EH (cell line): ENCODE data around the gene RITA1.

Source experiments
- DNase-seq: peaks from one replicate; pipeline ENCODE4 v3.0.0-alpha.2; 2015; ENCODE audit warnings: low read depth

RITA1 gene

DNA sequence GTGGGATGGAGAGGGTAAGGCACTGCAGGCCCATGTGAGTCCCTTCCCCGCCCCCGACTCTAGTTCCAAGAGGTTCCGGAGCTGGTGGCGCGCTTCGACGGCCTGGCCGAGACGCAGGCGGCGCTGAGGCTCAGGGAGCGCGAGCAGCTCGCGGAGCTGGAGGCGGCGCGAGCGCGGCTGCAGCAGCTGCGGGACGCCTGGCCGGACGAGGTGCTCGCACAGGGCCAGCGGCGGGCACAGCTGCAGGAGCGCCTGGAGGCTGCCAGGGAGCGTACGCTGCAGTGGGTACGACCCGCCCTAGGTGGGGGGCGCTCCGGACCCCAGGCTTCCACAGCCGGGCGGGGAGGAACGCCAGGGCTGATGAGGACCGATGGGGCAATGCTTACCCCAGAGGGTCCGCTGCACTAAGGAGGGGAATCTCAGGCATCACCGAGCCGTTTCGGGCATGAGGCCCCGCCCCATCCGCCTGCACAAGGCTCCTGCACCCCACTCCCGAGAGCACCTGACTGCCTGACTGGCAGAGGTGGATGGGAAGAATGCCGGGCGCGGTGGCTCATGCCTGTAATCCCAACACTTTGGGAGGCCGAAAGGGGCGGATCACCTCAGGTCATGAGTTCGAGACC lies 31.1 kb upstream of the RITA1 start:
- peak; percentile 17 for DNase-seq

DNA sequence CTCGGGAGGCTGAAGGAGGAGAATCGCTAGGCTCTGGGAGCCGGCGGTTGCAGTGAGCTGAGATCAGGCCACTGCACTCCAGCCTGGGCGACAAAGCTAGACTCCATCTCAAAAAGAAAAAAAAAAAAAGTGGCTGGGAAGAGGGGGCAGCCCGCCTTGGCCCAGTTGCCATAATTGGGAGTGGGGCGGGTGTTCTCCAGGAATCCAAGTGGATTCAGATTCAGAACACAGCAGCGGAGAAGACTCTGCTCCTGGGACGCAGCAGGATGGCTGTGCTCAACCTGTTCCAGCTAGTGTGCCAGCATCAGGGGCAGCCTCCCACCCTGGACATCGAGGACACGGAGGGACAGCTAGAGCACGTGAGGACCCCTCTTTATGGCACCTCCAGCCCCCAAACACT lies 30.5 kb upstream of the RITA1 start:
- no peak for DNase-seq

DNA sequence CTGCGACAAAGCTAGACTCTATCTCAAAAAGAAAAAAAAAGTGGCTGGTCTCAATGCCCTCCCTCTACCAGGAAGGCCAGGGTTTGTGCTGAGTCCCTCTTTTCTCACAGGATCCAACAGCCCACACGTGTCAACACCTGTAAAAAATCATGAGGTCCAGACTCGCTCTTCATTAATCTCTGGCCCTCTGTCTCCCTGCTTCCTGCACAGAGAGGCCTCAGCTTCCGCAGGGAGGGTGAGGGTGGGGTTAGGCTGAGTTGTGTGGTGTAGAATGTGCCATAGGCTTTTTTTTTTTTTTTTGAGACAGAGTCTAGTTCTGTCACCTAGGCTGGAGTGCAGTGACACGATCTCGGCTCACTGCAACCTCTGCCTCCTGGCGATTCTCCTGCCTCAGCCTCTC lies 29.9 kb upstream of the RITA1 start:
- DNase-seq = no peak

DNA sequence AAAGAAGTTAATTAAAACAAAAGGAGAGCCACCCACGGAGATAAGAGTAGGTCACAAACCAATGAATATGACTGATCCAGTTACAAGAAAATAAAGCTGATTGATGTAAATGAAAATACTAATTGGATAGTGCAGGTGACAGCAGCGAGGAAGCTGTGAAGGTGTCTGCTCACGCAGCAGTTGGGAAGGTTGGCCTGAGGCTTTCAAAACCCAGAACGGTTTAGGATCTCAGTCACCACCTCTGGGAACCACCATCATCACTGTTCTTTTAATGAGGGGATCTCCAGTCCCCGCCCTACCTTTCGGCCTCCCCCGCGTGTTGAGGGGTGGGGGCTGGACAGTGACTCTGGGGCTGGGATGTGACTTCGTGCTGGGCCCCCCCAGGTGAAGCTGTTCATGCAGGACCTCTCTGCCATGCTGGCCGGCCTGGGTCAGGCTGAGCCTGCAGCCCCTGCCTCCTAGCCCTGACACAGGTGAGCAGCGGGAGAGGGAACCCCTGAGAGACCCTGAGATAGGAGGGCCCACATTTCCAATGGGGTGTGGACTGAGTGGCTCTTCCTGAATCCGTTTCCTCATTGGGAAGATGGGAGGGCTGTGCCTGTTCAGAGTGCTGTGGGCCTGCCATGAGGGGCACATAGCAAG lies 28.2 kb upstream of the RITA1 start:
- DNase-seq = no peak

DNA sequence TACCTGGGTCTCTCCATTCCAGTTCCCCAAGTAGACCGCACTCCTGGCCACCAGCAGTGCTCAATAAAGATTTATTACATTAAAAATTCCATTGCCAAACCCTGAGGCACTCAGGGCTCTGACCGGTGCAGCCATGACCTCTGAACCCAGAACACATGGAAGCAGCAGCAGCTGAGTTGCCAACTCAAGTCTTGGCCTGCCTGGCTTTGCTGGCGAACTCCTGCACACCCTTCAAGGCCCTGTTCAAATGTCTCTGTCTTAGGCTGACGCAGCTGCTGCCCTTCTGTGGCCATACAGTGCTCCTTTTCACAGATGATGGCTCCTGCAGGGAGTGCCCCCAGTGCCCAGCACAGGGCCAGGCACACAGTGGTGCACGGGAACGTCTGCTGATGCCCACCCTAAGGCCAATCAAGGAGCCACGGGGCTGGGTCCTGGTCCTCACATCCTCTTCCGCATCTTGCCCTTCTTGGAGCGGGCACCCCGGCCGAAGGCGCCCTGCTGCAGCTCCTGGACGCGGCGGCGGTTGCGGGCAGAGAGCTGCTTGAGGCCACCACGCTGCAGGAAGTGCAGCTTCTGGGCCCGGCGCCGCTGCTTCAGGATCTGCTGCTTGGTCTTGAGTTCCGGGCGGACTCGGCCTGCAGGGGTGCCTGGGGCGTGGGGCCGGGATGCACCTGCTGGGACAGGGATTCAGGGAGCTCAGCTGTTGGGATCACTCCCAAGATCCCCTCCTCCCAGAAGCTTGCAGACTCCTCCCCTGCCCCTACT lies 26.9 kb upstream of the RITA1 start:
- no peak for DNase-seq

DNA sequence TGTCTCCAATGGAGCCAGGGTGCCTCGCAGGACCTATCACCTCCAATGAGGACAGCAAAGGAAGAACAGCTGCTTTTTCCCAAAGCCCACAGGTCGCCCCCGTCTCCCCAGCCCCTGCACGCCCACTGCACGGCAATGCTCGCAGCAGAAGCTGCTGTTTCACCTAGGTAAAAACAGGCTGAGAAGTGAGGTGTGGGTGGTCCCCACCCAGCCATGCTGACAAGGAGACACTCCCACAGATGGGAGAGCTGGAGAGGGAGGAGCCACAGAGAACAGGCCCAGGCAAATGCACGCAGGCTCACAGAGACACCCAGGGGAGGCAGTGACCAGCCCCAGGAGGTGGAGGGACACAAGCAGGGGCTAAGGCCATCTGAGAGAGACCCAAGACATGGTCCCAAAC lies 25.6 kb upstream of the RITA1 start:
- DNase-seq = no peak

DNA sequence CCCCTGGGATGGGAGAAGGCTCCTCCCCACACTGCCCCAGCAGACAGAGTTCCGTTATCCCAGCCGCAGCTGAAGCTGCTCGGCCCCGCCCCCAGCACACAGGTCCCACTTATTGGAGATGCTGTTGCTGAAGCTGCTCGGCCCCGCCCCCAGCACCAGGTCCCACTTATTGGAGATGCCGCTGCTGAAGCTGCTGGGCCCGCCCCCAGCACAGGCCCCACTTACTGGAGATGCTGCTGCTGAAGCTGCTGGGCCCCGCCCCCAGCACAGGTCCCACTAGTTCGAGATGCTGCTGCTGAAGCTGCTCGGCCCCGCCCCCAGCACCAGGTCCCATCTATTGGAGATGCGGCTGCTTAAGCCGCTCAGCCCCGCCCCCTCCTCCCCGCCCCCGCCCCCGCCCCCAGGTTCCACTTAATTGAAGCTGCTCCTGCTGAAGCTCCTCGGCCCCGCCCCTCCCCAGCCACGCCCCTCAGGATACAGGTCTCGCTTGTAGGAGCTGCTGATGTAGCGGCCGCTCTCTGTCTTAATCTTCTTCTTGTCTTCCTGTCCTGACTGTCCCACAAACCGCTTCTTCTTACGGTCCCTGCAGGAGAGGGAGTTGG lies 24.0 kb upstream of the RITA1 start:
- DNase-seq = peak; percentile 11

DNA sequence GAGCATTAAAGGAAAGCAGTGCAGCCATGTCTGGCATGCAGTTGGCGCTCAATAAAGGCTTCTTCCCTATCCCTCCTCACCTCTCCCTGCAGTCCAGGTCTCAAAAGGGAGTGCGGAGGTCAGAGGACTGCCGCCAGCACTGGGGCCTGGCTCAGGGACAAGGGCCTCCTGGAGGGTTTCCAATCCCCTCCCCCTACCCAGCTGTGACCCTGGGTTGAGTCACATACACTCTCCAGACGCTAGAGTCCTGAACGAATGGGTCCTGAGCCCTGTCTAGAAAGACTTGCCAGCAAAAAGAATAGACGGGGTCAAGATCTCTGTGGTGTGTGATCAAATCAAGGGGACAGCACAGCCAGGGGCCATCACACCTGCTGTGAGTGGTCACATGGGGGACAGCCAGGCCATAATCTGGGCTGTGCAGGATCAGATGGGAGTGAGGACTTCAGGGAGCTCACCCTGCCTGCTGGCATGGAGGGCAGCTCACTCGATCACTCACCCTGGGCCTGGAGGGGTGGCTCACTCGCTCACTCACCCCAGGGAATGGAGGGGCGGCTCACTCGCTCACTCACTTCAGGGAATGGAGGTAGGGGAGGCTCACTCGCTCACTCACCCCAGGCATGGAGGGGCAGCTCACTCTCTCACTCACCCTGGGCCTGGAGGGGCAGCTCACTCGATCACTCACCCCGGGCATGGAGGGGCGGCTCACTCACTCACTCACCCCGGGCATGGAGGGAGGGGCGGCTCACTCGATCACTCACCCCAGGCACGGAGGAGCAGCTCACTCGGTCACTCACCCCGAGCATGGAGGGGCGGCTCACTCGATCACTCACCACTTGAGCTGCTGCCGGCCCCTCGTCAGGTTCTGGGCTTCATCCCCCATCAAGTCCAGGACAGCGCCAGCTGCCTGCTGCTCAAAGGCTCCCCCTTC lies 23.2 kb upstream of the RITA1 start:
- peak; percentile 46 for DNase-seq

DNA sequence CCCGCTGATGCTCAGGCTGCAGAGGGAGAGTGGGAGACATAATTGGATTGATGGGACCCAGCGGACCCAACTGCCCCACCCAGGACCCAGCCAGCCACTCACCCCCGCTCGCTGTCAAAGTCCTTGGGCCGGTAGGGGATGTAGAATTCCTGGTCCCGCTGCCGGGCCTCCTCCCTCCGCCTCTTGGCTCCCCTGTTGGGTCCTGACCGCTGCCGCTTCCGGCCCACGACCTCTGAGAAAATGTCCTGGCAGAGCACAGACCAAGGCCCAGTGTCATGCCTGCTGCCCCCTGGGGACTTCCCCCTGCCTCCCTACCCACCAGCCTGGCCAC lies 22.5 kb upstream of the RITA1 start:
- DNase-seq = no peak

DNA sequence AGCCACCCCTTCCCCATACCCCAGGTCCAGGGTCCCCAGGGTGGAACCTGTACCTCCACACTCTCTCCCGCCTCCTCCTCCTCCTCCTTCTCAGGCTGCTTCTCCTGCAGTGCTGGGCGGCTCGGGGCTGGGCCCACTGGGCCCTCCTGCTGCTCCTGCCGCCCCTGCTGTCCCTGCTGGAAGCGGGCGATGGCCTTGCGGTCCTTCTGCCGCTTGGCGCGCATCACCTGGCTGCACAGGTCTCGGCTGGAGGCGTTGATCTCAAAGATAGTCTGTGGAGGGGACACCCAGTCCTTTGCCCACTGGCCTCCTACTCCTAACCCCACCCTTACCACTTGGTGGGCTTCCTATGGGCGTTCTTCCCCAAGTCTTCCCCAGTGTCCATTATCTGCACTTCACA lies 21.5 kb upstream of the RITA1 start:
- no peak for DNase-seq

DNA sequence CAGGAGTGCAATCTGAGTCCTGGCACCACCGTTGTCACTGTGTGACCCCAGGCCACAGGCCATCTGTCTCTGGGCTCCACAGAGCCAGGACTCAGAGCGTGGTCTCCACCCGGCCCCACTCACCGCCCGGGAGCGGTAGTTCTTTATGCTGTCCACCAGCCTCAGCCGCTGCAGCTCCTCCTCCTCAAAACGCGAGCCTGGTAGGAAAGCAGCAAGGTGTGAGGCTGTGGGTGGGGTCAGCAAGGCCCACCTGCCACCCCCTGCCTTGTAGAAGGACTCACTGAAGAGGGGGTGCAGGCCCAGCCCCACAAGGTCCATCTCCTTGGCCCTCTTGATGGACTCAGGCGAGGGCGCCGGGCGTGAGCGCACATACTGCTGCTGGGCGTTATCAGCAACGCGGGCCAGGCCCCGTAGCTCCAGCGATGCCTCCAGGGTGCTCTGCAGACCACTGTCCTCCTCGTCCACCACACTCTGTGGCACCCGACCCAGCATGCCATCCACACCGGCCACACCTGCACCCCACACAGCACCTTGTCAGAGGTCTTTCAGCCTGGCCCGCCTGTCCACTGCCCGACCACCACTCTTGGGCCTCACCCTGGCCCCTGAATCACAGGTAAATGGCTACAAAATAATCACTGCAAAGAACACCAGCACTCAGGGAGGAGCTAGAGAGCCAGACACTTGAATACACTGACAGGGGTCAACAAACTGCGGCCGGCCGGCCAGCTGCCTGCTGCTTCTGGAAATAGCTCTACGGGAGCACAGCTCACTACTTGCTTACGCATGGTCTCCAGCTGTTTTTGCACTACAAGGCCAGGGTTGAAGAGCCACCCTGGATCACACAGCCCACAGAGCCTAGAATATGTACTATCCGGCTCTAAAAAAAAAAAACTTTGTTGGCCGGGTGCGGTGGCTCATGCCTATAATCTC lies 19.7 kb upstream of the RITA1 start:
- no peak for DNase-seq

DNA sequence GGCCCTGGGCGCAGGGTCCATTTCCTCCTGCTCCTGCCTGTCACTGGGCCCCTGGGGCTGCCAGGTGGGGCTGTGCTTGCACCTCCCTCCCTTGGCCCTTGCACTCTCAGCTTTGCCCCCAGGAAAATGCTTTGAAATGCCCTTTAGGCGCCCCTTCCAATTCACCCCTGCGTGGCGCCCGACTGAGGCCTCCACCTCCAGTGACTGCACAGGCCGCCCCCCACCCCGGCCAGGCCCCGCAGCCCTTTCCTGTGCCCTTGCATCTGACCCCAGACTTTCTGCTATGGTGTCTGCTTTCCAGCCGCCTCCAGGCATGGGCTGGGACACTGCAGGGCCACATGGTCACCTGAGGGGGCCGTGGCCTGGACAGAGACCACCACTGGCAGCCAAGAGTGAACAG lies 17.7 kb upstream of the RITA1 start:
- no peak for DNase-seq

DNA sequence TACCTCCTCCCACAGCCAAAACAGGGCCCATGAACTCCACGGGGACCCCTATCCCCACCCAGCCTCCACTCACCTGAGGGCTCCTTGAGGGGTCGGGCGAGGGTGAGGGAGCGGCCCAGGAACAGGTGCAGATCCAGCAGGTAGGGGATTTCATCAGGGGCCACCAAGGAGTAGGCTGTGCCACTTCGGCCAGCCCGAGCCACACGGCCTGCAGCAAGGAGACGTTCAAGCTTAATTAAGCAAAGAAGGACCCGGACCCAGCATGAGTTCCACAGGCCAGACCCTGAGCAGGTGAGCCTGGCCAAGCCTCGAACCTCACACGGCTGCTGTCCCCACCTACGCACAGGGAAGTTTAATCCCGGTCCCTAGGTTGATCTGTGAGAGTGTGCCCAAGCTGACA lies 15.8 kb upstream of the RITA1 start:
- DNase-seq = no peak

DNA sequence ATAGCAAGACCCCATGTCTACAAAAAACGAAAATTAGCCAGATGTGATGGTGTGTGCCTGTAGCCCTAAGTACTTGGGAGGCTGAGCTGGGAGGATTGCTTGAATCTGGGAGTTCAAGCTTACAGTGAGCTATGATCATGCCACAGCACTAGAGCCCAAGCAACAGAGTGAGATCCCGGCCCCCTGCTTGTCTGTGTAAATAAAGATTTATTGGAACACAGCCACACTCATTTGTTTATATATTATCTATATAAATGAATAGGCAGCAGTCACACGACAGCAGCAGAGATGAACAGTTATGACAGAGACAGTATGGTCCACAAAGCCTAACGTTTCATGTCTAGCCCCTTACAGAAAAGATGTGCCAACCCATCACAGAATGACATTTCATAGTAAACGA lies 15.1 kb upstream of the RITA1 start:
- DNase-seq = no peak

DNA sequence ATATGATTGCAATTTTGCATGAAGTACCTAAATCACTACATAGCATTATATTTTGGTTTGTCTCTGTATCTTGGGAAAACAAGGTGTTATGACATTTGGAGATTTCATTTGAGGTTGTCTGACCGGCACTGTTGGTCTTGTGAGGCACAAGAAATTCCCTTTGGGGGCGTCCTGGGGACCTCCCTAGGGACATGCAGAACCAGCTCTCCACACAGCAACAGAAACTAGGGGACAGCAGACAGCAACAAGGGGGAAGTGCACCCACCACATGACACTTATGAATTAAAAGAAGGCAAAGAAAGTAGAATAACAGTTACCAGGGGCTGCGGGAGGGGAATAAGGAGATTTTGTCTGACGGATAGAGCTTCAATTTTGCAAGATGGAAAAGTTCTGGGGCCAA lies 14.6 kb upstream of the RITA1 start:
- DNase-seq = no peak

DNA sequence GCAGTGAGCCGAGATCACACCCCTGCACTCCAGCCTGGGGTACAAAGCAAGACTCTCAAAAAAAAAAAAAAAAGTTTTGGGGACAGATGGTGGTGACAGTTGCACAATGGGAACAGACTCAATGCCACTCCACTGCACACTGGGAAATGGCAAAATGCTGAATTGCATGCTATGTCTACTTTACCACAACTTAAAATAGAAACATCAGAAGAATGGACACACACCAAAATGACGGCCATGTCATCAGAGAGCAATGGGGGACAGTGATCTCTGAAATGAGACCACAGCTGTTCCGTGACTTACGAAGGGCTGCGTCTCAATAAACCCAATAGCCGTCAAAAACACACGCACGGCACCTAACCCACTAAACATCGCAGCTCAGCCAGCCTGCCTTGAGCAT lies 14.0 kb upstream of the RITA1 start:
- no peak for DNase-seq

DNA sequence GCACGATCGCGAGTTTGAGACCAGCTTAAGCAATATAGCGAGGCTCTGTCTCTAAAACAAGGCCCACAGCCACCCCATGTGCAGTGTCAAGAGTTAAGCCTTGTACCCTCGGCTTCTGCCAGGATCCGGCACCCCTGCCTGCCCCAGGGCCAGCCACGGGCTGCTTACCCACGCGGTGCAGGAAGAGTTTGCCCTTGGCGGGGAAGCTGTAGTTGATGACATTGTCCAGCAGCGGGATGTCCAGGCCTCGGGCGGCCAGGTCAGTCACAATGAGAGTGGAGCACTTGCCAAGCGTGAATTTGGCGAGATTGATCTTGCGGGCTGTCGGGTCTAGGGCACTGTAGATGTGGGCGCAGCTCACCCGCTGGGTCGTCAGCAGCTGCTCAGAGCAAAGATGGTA lies 13.3 kb upstream of the RITA1 start:
- no peak for DNase-seq

DNA sequence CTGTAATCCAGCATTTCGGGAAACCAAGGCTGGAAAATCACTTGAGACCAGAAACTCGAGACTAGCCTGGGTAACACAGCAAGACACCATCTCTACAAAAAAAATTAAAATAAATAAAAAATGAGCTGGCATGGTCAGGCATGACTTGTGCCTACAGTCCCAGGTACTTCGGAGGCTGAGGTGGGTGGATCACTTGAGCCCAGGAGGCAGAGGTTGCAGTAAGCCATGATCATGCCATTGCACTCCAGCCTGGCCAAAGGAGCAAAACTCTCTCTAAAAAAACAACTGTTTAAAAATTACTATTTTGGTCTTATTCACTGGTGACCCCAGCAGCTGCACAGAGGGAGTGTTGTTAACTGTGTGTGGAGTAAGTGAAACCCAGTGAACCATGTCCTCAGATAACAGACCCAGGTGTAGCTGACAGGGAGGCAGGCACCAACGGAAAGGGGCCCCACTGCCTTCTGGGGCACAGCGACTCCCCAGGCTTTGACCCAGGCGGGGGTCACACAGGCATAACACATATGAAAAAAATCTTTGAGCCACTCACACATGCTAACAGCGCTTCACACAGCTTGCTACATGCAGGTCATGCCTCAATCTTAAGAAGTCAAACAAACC lies 12.3 kb upstream of the RITA1 start:
- no peak for DNase-seq

DNA sequence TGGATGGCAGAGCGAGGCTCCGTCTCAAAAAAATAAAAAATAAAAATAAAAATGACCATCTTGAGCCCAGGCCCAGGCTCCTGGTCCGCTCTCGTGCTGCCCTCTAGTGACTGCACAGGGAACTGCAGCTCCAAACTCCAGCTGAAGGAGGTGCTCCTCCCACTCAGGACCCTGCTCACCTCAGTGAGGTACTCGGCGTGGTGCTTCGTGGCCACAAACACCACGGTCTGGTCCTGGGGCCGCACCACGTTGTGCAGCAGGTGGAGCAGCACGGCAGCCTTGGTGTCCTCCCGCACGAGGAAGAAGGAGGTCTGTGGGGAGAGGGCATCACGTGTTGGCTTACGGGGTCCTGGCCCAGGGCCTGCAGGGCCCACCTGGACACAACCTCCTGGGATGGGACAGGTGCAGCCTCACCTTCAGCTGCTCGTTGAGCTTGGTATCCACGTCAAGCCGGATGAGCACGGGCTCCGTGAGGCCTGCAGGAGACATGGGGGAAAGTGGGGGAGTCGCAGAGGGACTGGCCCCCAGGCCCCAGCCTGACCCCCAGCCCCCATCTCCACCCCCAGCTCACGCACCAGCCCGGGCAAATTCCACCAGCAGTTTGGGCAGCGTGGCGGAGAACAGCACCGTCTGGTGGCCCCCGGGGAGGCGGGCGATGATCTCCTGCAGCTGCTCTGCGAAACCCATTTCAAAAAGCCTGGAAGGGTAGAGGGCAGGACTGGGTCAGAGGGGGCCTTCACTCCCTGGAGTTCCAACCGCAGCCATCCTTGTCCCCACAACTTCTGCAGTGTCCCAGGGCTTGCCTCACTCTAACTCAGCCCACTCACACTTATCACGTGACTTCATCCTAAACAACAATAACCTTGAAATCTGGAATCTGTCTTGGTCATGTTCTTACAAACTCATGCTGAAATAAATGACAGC lies 10.8 kb upstream of the RITA1 start:
- peak; percentile 65 for DNase-seq

DNA sequence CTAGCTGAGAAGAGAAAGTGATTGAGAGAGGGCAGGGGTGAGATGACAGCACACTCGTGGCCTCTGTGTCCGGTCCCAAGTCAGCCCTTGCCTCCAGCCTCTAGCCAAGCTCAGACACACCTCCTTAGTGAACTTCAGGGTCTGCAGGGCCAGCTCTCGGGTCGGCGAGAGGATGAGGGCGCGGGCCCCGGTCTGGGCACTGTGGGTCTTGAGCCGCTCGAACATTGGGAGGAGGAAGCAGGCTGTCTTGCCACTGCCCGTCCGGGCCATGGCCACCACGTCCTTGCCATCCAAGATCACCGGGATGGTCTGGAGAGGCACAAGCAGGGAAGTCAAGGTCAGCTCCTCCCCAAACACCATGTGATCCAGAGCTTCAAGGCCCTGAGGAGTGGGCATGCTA lies 6.5 kb upstream of the RITA1 start:
- DNase-seq = no peak
